K562 (cell line): Measurements from ENCODE around the gene KIF6. TPM values are rescaled to one million over a fixed set of nuclear protein-coding genes. Genes with fewer than 3 reads are reported as not detected.

Experiments
- E2F1 ChIP-seq: sonication (generic); formaldehyde crosslinking; IDR thresholded peaks from 2 replicates; pipeline ENCODE4 v1.8.1; 2023; ENCODE audit warnings: mild to moderate bottlenecking, missing genetic modification reagents, moderate library complexity
- EZH2 ChIP-seq: IDR thresholded peaks from 2 replicates; pipeline ENCODE4 v1.6.1; 2012; ENCODE audit warnings: low read depth, mild to moderate bottlenecking, inconsistent platforms, low read length, borderline replicate concordance
- FOS ChIP-seq: IDR thresholded peaks from 3 replicates; pipeline ENCODE4 v1.6.1; 2011; ENCODE audit not compliant: insufficient read length; ENCODE audit errors: extremely low read depth
- GTF2F1 ChIP-seq: IDR thresholded peaks from 2 replicates; pipeline ENCODE4 v1.6.1; 2011; ENCODE audit warnings: low read depth, low read length, improper control_type of control experiment
- HMGXB4 ChIP-seq: sonication (generic); formaldehyde crosslinking; IDR thresholded peaks from 2 replicates; pipeline ENCODE4 v1.8.1; 2023; ENCODE audit warnings: mild to moderate bottlenecking, missing genetic modification reagents
- ILF3 ChIP-seq: fragments of 450-650 bp; IDR thresholded peaks from 2 replicates; pipeline ENCODE4 v1.6.1; 2018; ENCODE audit warnings: antibody characterized with exemption, mild to moderate bottlenecking, moderate library complexity, borderline replicate concordance
- MTA1 ChIP-seq: fragments of 450-650 bp; IDR thresholded peaks from 2 replicates; pipeline ENCODE4 v1.6.1; 2017; ENCODE audit warnings: borderline replicate concordance
- SRSF7 ChIP-seq: fragments of 200-400 bp; formaldehyde crosslinking; optimal IDR thresholded peaks from 2 replicates; pipeline ENCODE3; 2017; ENCODE audit warnings: mild to moderate bottlenecking, low read depth, low read length
- ZNF217 ChIP-seq: sonication (generic); formaldehyde crosslinking; IDR thresholded peaks from 2 replicates; pipeline ENCODE4 v1.8.0; 2022; ENCODE audit warnings: mild to moderate bottlenecking, missing genetic modification reagents
- ZNF407 ChIP-seq: fragments of 450-650 bp; IDR thresholded peaks from 2 replicates; pipeline ENCODE4 v1.6.1; 2016; ENCODE audit warnings: low read depth
- polyA plus RNA-seq, 8 experiments: library from polyadenylated mRNA; depleted of rRNA in 4 of 8; stranded (reverse) in 5 of 8; unstranded in 3 of 8; fragments of >200 nt; fragmentation: Nextera tagmentation in 2 of 8; fragmentation: Illumina TruSeq in 1 of 8; extraction: Ambion mirVana in 2 of 8; extraction: Trizol in 1 of 8; gene quantifications; 2 replicates each; pipeline versions ENCODE4 v1.2.1 to v1.2.3, GENCODE V29; 2011 to 2014; ENCODE audit warnings: inconsistent platforms in 1 of 8, missing spikeins in 1 of 8
- total RNA-seq, 7 experiments: library from RNA; depleted of rRNA in 6 of 7; stranded (reverse); fragments of >200 nt in 6 of 7; fragmentation: Illumina TruSeq in 2 of 7; extraction: Trizol in 2 of 7; gene quantifications; 2 replicates each; pipeline versions ENCODE4 v1.2.1 to v1.2.3, GENCODE V29; 2011 to 2021; ENCODE audit warnings: low replicate concordance in 1 of 7

KIF6 gene
- total and polyA plus RNA-seq, 9 of the 15 experiments (the other 6 are each of a cell fraction or from before 2014, with no cell fraction given), result not detected

- TF ChIP-seq ZNF217 (no peak), FOS (no peak), EZH2 (no peak), ILF3 (no peak), GTF2F1 (no peak), SRSF7 (no peak), MTA1 (no peak), ZNF407 (no peak), E2F1 (CRISPR knock-in tag) (no peak), HMGXB4 (CRISPR knock-in tag) (no peak)
Measured at GRCh38 chr6:39416728-39417127, 308.5 kb downstream of the KIF6 start (continued).
